Muscle of back (tissue), 11 donors: ENCODE measurements around the gene KPNA6. TPM values are rescaled to one million over a fixed set of nuclear protein-coding genes. Genes with fewer than 3 reads are reported as not detected.

Source experiments
- DNase-seq, 3 donors: peaks; one replicate each; pipeline versions ENCODE4 v3.0.0 to v3.0.0-alpha.2; 2013
- polyA plus RNA-seq, 10 donors: library from polyadenylated mRNA; unstranded; fragments of 120-200 nt; gene quantifications; one replicate each; pipeline ENCODE4 v1.2.1, GENCODE V29; 2013; ENCODE audit not compliant: insufficient read length in 10 of 10

Gene KPNA6
- polyA plus RNA-seq, 10 donors, result 20.4 to 35.1 (median 25.1) TPM

DNA sequence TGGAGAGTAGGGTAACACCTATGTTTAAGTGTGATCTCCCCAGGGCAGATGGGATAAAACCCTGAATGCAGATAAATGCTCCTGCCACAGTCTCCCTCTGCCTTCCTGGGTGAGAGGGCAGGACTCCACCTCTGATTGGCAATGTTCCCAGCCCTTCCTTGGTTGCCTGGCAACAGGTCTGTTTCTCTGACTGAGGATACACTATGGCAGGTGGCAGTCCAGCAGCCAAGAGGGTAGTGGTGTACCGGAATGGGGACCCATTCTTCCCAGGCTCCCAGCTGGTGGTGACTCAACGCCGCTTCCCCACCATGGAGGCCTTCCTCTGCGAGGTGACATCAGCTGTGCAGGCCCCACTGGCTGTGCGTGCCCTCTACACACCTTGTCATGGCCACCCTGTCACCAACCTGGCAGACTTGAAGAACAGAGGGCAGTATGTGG lies 101.1 kb downstream of the KPNA6 start, which contains the start of gene DCDC2B:
DCDC2B (plus strand) TSS at position 199 of the 438 bp plus-strand sequence; CDS start at position 204, 5 bp downstream.
- peak; percentile 53 to 62 (median 53) for DNase-seq

DNA sequence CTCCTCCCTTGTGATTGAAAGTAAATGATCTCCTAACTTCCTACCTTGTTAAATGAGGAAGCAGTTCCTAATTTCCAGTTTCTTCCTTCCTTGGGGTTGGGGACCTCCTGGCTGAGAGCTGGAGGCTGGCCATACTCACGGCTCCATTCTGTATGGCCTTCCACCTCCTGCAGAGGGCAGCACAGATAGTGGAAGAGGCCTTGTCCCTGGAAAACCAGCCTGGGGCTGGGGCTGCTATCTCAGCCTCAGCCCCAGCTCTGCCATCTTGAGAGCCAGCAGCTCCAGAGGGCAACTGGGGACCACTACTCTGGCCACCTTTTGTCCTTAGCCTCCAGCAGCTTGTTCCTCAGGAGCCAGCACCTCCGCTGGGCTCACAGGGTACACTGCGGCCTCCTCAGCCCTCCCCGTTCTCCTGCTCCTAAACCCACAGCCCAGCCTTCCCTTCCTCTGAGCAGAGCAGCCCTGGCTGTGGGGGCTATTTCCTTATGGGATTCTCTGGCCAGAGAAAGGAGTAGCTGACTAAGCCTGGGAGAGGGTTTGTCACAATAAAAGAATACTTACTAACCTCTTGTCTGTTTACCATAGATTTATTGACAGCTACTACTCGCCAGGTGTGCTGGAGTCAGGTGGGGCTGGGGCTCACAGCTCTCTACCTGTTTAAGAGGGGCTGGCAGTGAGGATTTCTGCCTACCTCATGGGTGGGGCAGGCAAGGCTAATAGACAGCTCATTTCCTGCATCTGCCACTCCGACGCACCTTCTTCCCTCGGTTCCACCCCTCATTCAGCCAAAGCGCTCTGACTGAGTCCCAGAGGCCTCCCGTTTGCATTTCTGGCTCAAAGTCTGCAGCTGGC lies 108.0 kb downstream of the KPNA6 start:
- peak; percentile 33 to 70 (median 49) for DNase-seq

DNA sequence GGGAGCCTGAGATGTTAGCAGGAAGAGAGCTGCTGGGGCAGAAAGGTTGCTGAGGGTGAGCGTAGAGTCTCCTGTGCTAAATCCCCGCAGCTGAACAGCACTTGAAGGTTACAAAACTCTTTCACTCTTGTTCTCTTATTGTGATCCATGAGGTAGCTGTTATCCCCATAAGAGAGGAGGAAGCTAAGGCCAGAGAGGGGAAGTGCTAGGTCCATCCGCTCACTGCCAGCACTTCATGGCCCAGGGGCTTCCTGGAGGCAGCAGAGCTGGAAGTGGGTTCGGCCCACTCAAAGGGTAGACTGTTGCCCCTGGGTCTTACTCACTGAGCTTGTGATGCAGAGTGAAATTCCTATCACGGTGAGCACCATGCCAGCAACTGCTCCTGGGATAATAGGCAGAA lies 108.7 kb downstream of the KPNA6 start:
- DNase-seq, result no peak

DNA sequence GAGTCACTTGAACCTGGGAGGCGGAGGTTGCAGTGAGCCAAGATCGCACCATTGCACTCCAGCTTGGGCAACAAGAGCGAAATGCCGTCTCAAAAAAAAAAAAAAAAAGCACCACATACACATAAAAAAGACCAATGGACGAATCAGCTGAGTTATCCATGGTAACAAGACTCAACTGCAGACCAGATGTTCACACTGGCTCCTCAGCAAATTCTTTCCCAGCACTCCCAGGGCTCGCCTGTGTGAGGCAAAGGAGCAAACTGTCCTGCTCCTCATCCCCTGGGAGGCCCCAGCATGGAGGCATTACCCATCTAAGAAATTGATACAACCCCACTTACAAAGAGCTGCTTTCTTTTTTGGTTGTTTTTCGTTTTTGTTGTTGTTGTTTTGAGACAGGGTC lies 111.2 kb downstream of the KPNA6 start:
- no peak for DNase-seq

DNA sequence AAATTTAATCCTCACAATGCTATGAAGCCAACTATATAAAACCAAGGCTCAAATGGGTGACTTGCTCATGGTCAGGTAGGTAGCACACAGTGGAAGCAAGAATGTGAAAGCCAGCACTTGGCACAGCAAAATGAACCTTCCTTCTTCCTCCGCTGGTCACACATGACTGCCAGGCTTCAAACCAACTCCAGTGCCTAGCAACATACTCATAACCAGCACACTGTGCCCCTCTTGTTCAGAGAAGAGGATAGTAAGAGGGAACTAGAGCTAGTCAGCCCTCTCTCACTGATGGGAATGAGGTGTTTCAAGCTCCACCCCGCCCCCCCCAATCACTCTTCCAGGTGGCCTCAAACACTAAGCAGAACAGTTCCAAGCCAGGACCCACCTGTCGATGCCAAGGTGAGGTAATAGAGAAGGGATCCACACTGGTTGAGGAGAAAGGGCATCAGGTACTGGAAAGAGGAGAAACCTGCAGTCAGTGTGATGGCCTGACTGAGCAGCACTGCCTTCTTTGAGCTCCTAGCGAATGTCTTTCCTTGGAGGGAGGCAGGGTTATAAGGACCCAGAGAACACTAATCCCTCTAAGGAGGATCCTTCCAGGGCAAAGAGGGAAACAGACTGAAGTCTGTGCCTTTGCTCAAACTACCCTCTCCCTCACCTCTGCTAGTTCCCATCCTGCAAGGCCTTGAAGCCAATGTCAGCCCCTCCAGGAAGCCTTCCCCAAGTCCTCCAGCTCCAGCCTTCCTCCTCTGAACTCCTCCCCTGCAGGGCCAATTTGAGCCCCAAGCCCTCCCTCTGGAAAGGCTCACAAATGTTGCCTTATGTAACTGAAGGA lies 113.1 kb downstream of the KPNA6 start:
- DNase-seq, result no peak

DNA sequence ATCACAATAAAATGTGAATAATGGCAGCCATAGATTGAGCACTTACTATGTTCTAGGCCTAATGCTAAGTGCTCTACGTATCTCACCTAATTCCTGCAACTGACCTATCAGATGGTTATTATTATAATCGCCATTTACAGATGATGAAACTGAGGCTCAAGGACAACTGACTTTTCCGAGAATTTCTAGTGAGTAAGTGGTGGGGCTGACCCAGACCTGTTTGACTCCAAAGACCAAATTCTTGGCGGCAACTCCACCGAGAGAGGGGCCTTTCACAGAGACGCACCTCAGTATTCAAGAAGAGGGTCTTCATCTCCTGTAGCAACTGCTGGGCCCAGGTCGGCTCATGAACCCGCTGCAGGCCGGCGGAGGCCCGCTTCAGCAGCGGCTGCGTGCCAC lies 113.7 kb downstream of the KPNA6 start:
- DNase-seq, result no peak

DNA sequence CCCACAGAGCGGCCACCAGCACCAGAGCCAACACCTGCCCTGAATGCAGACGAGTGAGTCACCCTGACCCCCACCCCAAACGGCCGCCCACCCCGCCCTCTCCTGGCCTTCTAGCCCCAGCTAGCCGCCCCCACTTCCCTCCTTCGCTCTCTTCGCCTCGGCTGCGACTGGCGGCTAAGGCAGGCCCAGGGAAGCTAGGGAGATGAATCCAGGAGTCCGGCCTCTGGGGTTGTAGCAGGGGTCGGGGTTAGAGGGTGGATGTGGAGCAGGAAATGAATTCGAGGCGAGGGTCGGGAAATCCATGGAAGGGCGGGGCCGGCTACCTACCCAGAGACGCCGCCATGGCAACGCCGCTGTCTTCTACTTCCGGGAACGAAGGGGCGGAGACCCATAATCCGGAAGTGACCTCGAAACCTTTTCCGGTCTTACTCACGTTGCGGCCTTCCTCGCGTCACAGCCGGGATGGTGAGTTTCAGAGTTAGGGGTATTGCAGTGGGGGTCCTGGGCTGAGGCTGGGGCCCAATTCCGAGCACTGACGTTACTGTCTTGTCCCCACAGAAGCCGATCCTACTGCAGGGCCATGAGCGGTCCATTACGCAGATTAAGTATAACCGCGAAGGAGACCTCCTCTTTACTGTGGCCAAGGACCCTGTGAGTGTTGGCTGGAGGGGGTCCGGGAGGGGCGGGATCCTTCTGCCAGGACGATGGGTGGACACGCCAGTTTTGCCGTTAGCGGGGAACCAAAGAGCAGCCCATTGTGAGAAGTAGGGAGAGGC lies 114.3 kb downstream of the KPNA6 start, which contains the start of the genes EIF3I and TMEM234:
EIF3I (plus strand) TSS at position 428 of the 776 bp plus-strand sequence; CDS start at position 463, 35 bp downstream.
TMEM234 (minus strand) TSS at position 374 of the 776 bp plus-strand sequence; CDS start at position 343, 31 bp downstream.
- peak; percentile 92 to 97 (median 96) for DNase-seq

DNA sequence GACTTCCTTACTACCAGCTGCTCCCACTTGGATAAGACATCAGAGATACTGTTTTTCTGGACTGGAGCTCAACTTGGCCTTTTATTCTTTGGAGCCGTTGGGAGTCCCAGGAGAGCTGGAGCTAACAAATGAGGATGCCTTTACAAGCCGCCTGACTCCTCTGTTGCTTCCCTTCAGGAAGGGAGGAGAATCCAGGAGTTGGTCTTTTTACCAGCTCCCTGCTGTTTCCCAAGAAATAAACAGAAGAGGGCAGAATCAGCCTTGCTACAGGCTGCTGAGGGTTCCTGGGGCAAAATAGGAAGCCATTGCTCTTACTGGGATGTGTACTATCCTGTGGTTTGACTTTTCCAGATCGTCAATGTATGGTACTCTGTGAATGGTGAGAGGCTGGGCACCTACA lies 115.8 kb downstream of the KPNA6 start:
- DNase-seq, result no peak

DNA sequence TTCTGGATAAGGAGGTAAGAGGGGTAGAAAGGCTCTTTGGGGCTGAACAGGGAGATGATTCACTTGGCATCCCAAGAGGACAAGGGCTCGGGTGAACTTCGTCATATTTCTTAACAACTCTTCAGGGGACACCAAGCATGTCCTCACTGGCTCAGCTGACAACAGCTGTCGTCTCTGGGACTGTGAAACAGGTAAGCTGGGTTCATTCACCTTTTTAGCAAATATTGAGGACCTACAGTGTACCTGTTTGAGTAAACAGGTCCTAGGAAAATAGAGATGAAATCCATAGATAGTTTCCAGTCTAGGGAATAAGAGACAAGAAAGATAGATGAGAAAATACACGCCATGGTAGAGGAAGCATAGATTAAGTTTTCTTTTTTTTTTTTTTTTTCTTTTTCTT lies 116.4 kb downstream of the KPNA6 start:
- no peak for DNase-seq

Other genes with a start within 250 kb of the KPNA6 start
- gene PTP4A2, start 169.7 kb upstream of the KPNA6 start, polyA plus RNA-seq, result 100 to 1,000 TPM; 189 to 256 (median 231) TPM
- 100 to 1,000 TPM; 120 to 169 (median 138) TPM for gene KHDRBS1, start 94.2 kb upstream of the KPNA6 start, polyA plus RNA-seq
- 10 to 100 TPM; 11.6 to 19.1 (median 13.2) TPM for gene TMEM39B, start 35.1 kb upstream of the KPNA6 start, polyA plus RNA-seq
- 10 to 100 TPM; 27.8 to 44.4 (median 33.7) TPM for gene TXLNA, start 71.6 kb downstream of the KPNA6 start, polyA plus RNA-seq
- 10 to 100 TPM; 28.8 to 60.1 (median 46.8) TPM for gene CCDC28B, start 92.5 kb downstream of the KPNA6 start, polyA plus RNA-seq
- 1 to 10 TPM; 2.0 to 4.9 (median 3.1) TPM for gene IQCC, start 97.6 kb downstream of the KPNA6 start, polyA plus RNA-seq
- gene DCDC2B, start 101.0 kb downstream of the KPNA6 start, polyA plus RNA-seq, result under 1 TPM; 0.19 to 0.94 (median 0.31) TPM
- gene TMEM234, start 114.3 kb downstream of the KPNA6 start, polyA plus RNA-seq, result 10 to 100 TPM in 4 of 10 donors, 1 to 10 TPM in 6; 8.0 to 16.0 (median 9.1) TPM
- gene EIF3I, start 114.4 kb downstream of the KPNA6 start, polyA plus RNA-seq, result 100 to 1,000 TPM; 146 to 185 (median 164) TPM
- 1 to 10 TPM; 2.1 to 6.7 (median 3.9) TPM for gene FAM167B, start 139.2 kb downstream of the KPNA6 start, polyA plus RNA-seq
- 10 to 100 TPM in 1 of 10 donors, 1 to 10 TPM in 2, under 1 TPM in 7; 0.26 to 14.1 (median 0.74) TPM for gene LCK, start 143.2 kb downstream of the KPNA6 start, polyA plus RNA-seq
- gene HDAC1, start 184.0 kb downstream of the KPNA6 start, polyA plus RNA-seq, result 10 to 100 TPM; 27.5 to 50.3 (median 41.3) TPM
- gene MARCKSL1, start 228.2 kb downstream of the KPNA6 start, polyA plus RNA-seq, result 100 to 1,000 TPM; 129 to 217 (median 146) TPM